H1 (cell line): Measurements from ENCODE around the gene UPF3B.

Experiments used
- BACH1 ChIP-seq: IDR thresholded peaks from 2 replicates; pipeline ENCODE4 v1.6.1; 2012; ENCODE audit warnings: low read length, improper control_type of control experiment
- CEBPB ChIP-seq: IDR thresholded peaks from 2 replicates; pipeline ENCODE4 v1.6.1; 2012; ENCODE audit warnings: low read depth, low read length
- CTCF ChIP-seq, 3 experiments: IDR thresholded peaks; 1 replicate in 2 of 3; 2 replicates in 1 of 3; pipeline versions ENCODE4 v1.5.1 to v1.6.1; 2011; ENCODE audit warnings: low read length in 3 of 3, mild to moderate bottlenecking in 3 of 3, inconsistent platforms in 2 of 3, low read depth in 1 of 3, moderate library complexity in 1 of 3; ENCODE audit not compliant: insufficient read depth in 1 of 3; ENCODE audit errors: control extremely low read depth in 1 of 3
- POLR2A ChIP-seq, 2 experiments: IDR thresholded peaks; 1 replicate in 1 of 2; 2 replicates in 1 of 2; pipeline ENCODE4 v1.6.1; 2011; ENCODE audit warnings: low read depth in 2 of 2, low read length in 2 of 2, mild to moderate bottlenecking in 2 of 2; ENCODE audit errors: control extremely low read depth in 1 of 2
- POLR2AphosphoS5 ChIP-seq: IDR thresholded peaks from 2 replicates; pipeline ENCODE4 v1.6.1; 2011; ENCODE audit warnings: low read depth, low read length
- RAD21 ChIP-seq, 2 experiments: IDR thresholded peaks in 1 of 2; conservative IDR thresholded peaks in 1 of 2; 2 replicates each; pipeline ENCODE4 v1.6.1; 2011; ENCODE audit warnings: low read depth in 2 of 2, low read length in 2 of 2, improper control_type of control experiment in 1 of 2, inconsistent platforms in 1 of 2, mild to moderate bottlenecking in 1 of 2, moderate library complexity in 1 of 2
- TCF12 ChIP-seq: IDR thresholded peaks from 2 replicates; pipeline ENCODE4 v1.6.1; 2011; ENCODE audit warnings: low read depth, mild to moderate bottlenecking, low read length

GRCh38 chrX:119885554-119886428 lies 33.0 kb upstream of the UPF3B start:
- TF ChIP-seq POLR2A (IDR thresholded peaks at IDR 0.05; ENCODE audit: control extremely low read depth in 1 of 2, low read depth in 2 of 2, low read length in 2 of 2) = no peak
- TF ChIP-seq BACH1 = no peak
- TF ChIP-seq RAD21 (IDR thresholded peaks at IDR 0.05 in 1 of 2, conservative IDR thresholded peaks at IDR 0.05 in 1 of 2; ENCODE audit: low read depth in 2 of 2, low read length in 2 of 2) = no peak
- no peak for TF ChIP-seq TCF12
- no peak for TF ChIP-seq CTCF (IDR thresholded peaks at IDR 0.05; ENCODE audit: control extremely low read depth in 1 of 3, insufficient read depth in 1 of 3, low read depth in 1 of 3, low read length in 3 of 3)
- no peak for TF ChIP-seq CEBPB
- no peak for TF ChIP-seq POLR2AphosphoS5
